Activated B cell treated with CpG ODN at 0.5 μM for 24 hours (primary cell): ENCODE data around the gene FARS2. TPM values are rescaled to one million over a fixed set of nuclear protein-coding genes. Genes with fewer than 3 reads are reported as not detected.

Experiments
- ATAC-seq: fragments of 200-7000 bp; cut with Tn5 transposase; one replicate; pipeline ENCODE4 v1.10.0; 2021; ENCODE audit warnings: low read depth, mild to moderate bottlenecking, moderate library complexity
- CTCF ChIA-PET: fragments of 350-600 bp; sonication (Branson Sonifier 250); formaldehyde crosslinking; loops from one replicate; lab custom pipeline; 2021; ENCODE audit warnings: antibody characterized with exemption; lab: Charles Lee
- POLR2A ChIA-PET: fragments of 350-600 bp; sonication (Branson Sonifier 250); formaldehyde crosslinking; loops from one replicate; lab custom pipeline; 2021; ENCODE audit warnings: antibody characterized with exemption; lab: Charles Lee
- DNase-seq: peaks from one replicate; pipeline ENCODE4 v3.0.0; 2022
- H3K27ac Mint-ChIP-seq: one replicate; pipeline ENCODE4 v1.8.0; 2020; ENCODE audit warnings: mixed read lengths
- H3K27me3 Mint-ChIP-seq: one replicate; pipeline ENCODE4 v1.8.0; 2021; ENCODE audit warnings: mixed read lengths
- H3K36me3 Mint-ChIP-seq: one replicate; pipeline ENCODE4 v1.8.0; 2021; ENCODE audit warnings: low read depth, mixed read lengths
- H3K4me1 Mint-ChIP-seq: one replicate; pipeline ENCODE4 v1.8.0; 2021; ENCODE audit warnings: mixed read lengths
- H3K4me3 Mint-ChIP-seq: one replicate; pipeline ENCODE4 v1.8.0; 2020; ENCODE audit warnings: mild to moderate bottlenecking, mixed read lengths
- H3K9me3 Mint-ChIP-seq: one replicate; pipeline ENCODE4 v1.8.0; 2020; ENCODE audit warnings: mixed read lengths
- intact Hi-C: fragments of 100-400 bp; cut with micrococcal nuclease; formaldehyde crosslinking; loops from one replicate; pipeline ENCODE4 v1.15.1; 2024
- total RNA-seq: library from RNA; stranded (reverse); gene quantifications from 2 replicates; pipeline ENCODE4 v1.2.3, GENCODE V29; 2022
- TF ChIP-seq, protein P1 (sequence below): fragments of 200-600 bp; IDR thresholded peaks from one replicate; pipeline ENCODE4 v1.8.0; 2022; ENCODE audit warnings: antibody characterized with exemption, mild to moderate bottlenecking

Gene FARS2
- total RNA-seq, 1 donor from 2014 or later, result 32.7 TPM

- Mint-ChIP-seq H3K4me3 (no peak overlapping the region), H3K36me3 (no peaks in the 10 kb centered on the region), H3K27me3 (no peaks in the 10 kb centered on the region), H3K27ac (no peak overlapping the region), H3K9me3 (no peaks in the 10 kb centered on the region), H3K4me1 (peaks cover 4% of the 10 kb centered on the region)
- intact Hi-C loops, result no loop called here
- ChIA-PET CTCF (interaction anchor here (1.3 kb wide), 1 partner anchor 28 kb away, joined by 3 read pairs; no protein-coding TSS in a partner anchor), POLR2A (no interaction called here)
- no peak for ATAC-seq
- TF ChIP-seq, protein P1, sequence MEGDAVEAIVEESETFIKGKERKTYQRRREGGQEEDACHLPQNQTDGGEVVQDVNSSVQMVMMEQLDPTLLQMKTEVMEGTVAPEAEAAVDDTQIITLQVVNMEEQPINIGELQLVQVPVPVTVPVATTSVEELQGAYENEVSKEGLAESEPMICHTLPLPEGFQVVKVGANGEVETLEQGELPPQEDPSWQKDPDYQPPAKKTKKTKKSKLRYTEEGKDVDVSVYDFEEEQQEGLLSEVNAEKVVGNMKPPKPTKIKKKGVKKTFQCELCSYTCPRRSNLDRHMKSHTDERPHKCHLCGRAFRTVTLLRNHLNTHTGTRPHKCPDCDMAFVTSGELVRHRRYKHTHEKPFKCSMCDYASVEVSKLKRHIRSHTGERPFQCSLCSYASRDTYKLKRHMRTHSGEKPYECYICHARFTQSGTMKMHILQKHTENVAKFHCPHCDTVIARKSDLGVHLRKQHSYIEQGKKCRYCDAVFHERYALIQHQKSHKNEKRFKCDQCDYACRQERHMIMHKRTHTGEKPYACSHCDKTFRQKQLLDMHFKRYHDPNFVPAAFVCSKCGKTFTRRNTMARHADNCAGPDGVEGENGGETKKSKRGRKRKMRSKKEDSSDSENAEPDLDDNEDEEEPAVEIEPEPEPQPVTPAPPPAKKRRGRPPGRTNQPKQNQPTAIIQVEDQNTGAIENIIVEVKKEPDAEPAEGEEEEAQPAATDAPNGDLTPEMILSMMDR, result no peak
- no peak for DNase-seq
These were observed 182.2 kb downstream of the FARS2 start for GRCh38 chr6:5443491-5443890.

DNA sequence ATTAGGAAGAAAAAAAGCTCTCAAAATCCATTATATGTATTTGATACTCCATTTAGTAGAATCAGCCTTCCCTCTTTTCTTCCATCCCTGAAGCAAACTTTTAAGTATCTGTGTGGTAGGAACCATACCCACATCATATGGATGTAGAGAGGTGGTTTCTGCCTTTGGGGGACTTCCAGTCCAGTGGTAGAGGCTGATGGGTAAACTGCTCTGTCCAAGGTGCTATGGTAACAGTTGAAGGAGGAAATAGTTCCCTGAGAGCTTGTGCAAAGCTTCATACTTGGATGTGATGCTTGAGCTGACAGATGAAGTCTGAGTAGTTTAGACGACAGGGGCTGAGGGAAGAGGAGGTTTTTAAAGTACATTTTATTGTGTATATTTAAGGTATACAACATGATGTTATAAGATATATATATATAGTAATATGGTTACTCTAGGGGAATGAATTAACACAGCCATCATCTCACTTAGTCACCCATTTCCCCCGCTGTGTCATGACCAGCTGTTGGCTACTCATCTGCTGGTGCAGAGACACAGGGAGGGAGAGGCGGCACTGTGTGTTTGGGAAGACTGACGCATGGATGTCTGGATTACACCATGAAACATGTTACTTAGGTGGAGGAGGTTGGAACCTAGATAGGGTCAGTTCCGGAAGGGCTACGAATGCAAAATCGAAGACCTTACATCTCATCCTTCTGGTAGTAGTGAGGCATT lies 185.2 kb downstream of the FARS2 start:
- TF ChIP-seq, protein P1, result no peak
- ChIA-PET POLR2A (no interaction called here), CTCF (no interaction called here)
- Mint-ChIP-seq H3K27me3 (no peaks in the 10 kb centered on the region), H3K27ac (no peak overlapping the region), H3K4me3 (no peak overlapping the region), H3K4me1 (peaks cover 2% of the 10 kb centered on the region), H3K36me3 (peaks cover 3% of the 10 kb centered on the region), H3K9me3 (no peaks in the 10 kb centered on the region)
- no peak for DNase-seq
- intact Hi-C loops, result no loop called here
- ATAC-seq, result no peak

GRCh38 chr6:5447921-5448320 lies 186.6 kb downstream of the FARS2 start:
- ChIA-PET CTCF (no interaction called here), POLR2A (no interaction called here)
- Mint-ChIP-seq H3K36me3 (peaks cover 4% of the 10 kb centered on the region), H3K4me3 (no peak overlapping the region), H3K9me3 (no peaks in the 10 kb centered on the region), H3K4me1 (peaks cover 2% of the 10 kb centered on the region), H3K27ac (no peak overlapping the region), H3K27me3 (no peaks in the 10 kb centered on the region)
- DNase-seq (no peak), ATAC-seq (no peak)
- TF ChIP-seq, protein P1, result no peak
- intact Hi-C loops, result no loop called here

GRCh38 chr6:5450073-5450472 lies 188.8 kb downstream of the FARS2 start:
- Mint-ChIP-seq H3K4me3 (no peak overlapping the region), H3K27ac (no peak overlapping the region), H3K4me1 (no peaks in the 10 kb centered on the region), H3K9me3 (no peaks in the 10 kb centered on the region), H3K27me3 (no peaks in the 10 kb centered on the region), H3K36me3 (peaks cover 9% of the 10 kb centered on the region)
- POLR2A ChIA-PET, result no interaction called here
- intact Hi-C loops, result no loop called here
- TF ChIP-seq, protein P1, result no peak
- no peak for DNase-seq
- CTCF ChIA-PET, result no interaction called here
- no peak for ATAC-seq

DNA sequence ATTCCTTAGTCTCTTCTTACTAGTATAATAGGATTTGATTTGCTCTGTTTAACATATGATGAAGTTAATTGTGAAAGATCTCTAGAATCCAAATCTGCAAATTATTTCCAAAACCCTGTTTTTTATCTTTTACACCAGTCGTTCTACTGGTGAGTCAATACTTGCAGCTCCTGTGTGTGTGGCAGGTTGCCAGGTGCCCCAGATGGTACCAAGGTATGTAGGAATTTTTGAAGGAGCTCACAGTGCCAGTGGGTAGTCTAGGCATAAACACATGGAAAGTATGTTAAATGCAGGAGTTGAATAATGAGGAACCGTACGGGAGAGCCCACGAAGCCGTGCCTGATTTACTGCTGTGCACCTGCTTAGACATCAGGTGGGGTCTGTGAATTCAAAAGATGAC lies 192.2 kb downstream of the FARS2 start:
- Mint-ChIP-seq H3K36me3 (peaks cover 9% of the 10 kb centered on the region), H3K4me1 (no peaks in the 10 kb centered on the region), H3K9me3 (no peaks in the 10 kb centered on the region), H3K27me3 (no peaks in the 10 kb centered on the region), H3K4me3 (no peak overlapping the region), H3K27ac (no peak overlapping the region)
- TF ChIP-seq, protein P1, result no peak
- no peak for ATAC-seq
- POLR2A ChIA-PET, result no interaction called here
- intact Hi-C loops, result no loop called here
- CTCF ChIA-PET, result no interaction called here
- DNase-seq, result no peak
